ENCODE measurements around the gene PTPN18.

GRCh38 chr2:130335226-130335625, 20.6 kb upstream of the PTPN18 start:
- TF ChIP-seq CTCF (conservative IDR thresholded peaks at IDR 0.05; ENCODE audit: low read depth, low read length) (no peak), RCOR1 (IDR thresholded peaks at IDR 0.05; ENCODE audit: insufficient replicate concordance, low read length) (no peak), POLR2A (IDR thresholded peaks at IDR 0.05; ENCODE audit: low read depth, low read length) (no peak), SMC3 (IDR thresholded peaks at IDR 0.05; ENCODE audit: low read depth, low read length) (no peak), MAFK (IDR thresholded peaks at IDR 0.05; ENCODE audit: low read depth, low read length) (no peak), RAD21 (IDR thresholded peaks at IDR 0.05; ENCODE audit: low read length) (no peak), CHD1 (IDR thresholded peaks at IDR 0.05; ENCODE audit: low read depth, low read length) (no peak), RFX5 (IDR thresholded peaks at IDR 0.05; ENCODE audit: low read depth, low read length) (no peak), BHLHE40 (IDR thresholded peaks at IDR 0.05; ENCODE audit: low read depth, low read length) (no peak), MXI1 (IDR thresholded peaks at IDR 0.05; ENCODE audit: borderline replicate concordance, low read depth, low read length) (no peak), MAZ (IDR thresholded peaks at IDR 0.05; ENCODE audit: borderline replicate concordance, low read depth, low read length) (no peak), CEBPB (IDR thresholded peaks at IDR 0.05; ENCODE audit: low read depth, low read length) (no peak)

Data from IMR-90 (cell line).